Measurements from ENCODE around the gene PRXL2B.
"Not testable (repeated sequence)": the region's sequence is repeated elsewhere in the genome, so short reads cannot be mapped to it uniquely, and the experiment has no call there.

GRCh38 chr1:2549367-2550029 is 37.1 kb upstream of the PRXL2B start:
- TF ChIP-seq CTCF, POLR2A (IDR thresholded peaks at IDR 0.05): not testable (repeated sequence)
